Left kidney (tissue), 2 donors: Measurements from ENCODE around the gene NTRK3. TPM values are rescaled to one million over a fixed set of nuclear protein-coding genes. Genes with fewer than 3 reads are reported as not detected.

ENCODE experiments used
- DNase-seq: peaks from one replicate; pipeline ENCODE4 v3.0.0-alpha.2; 2013
- polyA plus RNA-seq: library from polyadenylated mRNA; unstranded; fragments of 120-200 nt; gene quantifications from one replicate; pipeline ENCODE4 v1.2.1, GENCODE V29; 2013; ENCODE audit not compliant: insufficient read length

NTRK3 gene
- polyA plus RNA-seq, 1 donor: 13.7 TPM

DNA sequence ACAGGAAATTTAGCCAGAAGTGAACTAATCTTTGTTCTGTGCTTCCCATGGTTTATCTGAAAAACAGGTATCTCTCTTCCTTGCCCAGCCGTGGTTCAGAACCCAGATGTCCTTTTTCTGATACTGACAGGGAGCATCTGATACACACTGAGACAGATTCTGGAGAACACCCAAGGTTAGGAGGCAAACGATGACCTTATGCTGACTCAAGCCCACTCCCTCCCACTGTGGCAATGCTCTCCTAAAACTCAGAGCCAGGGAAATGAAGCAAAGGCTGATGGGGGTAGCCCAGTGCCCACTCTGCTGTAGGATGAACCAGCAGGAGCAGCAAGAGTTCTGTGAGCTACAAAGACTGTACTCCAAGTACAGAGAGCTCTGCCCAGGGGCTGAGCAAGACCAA lies 225.1 kb downstream of the NTRK3 start:
- no peak for DNase-seq

DNA sequence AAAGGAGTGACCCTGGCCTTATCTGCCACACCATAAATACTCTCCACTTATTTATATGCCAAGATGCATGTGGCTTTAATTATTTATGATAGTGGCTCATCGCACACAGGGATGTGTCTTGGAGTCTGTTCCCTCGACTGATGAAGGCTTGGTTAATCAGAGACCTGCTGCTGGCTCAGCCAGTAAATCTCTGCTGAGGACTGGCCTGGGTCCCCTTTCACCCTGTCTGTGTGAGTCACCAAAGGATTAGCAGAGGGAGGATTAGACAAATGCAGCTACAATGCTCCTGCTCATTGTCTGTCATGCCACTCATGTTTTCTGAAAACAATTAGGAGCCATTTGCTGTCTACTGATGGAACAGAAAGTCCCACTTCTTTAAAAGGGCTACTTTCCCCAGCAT lies 226.8 kb downstream of the NTRK3 start:
- no peak for DNase-seq

DNA sequence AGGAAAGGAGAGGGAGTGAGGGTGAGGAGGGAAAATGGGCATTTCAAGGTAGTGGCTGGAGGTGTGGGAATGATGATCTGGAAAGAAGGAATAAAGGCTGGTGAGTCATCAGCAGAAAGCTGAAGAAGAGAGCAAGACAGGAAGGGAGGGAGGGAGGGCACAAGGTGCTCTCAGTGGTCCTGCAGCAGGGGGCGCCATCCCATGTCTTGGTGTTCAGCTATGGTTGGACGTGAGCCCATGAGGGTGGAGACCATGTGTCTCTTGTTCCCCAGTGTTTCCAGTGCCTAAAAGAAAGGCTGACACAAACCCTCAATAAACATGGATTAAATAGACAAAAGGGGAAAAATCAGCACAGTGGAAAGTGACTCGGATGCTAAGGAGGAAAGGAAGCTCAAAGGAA lies 228.5 kb downstream of the NTRK3 start:
- DNase-seq: no peak

DNA sequence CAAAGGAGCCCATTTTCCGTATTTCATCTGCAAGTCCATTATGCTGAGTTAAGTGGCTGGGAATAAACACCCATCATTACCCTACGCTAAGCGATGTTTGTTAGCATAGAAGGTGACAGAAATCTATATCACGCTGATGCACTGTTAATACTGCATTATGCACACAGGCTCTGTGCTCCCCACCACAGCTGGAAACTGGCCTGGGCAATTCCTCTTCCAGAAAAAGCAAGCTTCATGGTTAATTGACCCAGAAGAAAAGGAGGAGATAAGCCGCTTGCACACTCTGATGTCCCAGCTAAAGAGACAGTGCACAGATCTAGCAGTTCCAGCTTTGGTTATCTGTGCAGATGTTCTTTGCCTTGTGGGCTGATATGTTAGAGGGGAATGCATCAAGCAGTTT lies 232.6 kb downstream of the NTRK3 start:
- no peak for DNase-seq

DNA sequence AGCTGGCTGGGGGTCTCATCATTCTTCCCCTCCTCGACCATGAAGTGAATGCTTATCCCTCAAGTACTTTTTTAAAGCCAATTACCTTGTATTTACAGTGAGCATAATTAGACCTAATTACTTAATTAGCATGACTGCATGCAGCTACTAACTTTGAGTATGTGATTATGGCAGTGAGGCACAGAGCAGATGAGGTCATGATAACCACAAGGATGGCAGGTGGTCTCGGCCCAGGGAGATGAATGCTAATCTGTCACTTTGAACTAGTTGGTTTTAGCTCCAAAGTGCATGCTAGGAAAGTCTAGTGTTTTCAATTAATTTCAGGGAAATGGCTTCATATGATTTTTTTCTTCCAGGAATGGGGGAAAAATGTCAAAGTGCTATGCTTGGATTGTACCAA lies 233.8 kb downstream of the NTRK3 start:
- DNase-seq: no peak

DNA sequence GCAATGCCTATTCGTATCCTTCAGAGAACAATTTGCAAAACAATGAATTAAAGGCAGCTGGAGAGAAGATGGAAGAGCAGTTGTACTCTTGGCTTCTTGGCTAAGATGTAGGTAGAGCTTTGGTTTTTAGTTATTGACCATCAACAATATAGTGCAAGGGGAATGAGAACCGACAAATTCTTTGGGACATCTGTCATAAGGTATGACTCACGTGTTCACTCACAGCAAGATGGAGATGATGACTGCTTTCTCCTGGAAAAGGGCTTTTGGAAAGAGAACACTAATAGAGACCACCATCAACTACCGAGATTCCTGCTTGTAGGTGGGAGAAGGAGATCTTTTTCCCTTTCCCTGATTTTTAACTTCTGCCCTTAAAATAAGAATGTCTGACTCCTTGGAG lies 234.9 kb downstream of the NTRK3 start:
- no peak for DNase-seq

DNA sequence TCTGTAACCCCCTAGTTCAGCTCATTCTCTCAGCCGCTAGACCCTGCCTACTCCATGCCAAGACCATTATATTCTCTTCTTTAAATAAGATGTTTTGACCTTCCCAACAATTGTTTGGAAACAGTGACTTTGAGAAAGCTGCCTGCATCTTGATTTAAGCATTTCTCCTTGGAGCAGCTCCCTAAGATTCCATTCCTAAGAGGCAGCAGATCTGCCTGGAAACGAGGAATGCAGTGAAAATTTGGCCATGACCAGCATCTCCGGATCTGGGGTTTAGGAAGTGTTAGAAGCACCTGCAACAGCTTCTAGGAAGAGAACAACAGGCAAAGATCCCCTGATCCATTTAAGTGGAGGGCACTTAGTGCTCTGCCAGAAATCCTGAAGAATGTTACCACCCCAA lies 235.7 kb downstream of the NTRK3 start:
- no peak for DNase-seq

DNA sequence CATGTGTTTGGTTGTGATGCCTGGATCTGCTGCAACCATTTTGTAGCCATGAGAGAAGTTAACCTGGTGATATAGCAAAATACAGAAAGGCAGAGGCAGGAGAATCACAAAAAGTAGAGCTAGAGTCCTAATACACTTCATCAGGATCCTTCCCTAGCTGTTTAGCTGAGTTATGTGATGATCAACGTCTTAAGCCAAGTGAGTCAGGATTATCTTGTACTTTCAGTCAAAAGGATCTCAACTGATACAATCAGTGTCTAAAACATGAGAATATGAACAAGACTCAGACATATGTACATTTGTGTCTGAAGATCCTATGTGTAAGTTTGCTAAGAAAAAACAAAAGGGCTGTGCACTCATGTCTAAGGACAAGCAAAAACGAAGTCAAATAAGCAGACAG lies 236.9 kb downstream of the NTRK3 start:
- DNase-seq: no peak

DNA sequence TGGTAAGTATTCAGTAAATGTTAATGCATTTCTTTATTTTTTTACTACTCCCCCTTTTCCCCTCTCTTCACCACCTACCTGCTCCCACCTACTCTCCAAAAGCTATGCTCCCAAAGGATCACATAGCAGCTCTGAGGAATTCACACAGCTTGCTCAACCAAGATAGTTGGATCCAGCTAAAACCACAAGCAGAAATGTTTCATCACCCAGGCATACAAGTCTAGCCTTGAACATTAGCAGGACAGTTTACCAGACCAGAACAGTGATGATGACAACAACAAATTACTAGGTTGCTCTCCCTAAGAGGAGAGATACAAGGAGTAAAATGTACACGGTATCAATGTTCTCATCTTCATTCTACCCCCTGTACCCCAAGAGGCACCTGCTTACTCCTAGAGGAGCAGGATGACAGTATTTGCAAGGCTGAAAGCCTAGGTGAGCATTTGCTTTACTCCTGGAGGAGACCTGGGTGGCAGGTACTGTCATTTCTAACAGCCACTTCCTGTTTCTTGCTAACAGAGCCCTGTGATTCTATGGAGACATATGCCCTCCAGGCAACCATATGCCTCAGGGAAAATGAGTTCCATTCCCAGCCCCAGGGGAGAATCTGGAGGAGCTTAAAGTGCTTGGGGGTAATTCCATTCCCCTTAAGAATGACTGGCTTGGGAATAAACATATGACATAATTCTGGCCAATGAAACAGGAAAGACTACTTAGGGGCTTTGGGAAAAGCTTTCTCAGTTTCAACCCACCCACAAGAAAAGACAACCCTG lies 237.5 kb downstream of the NTRK3 start:
- DNase-seq: no peak

DNA sequence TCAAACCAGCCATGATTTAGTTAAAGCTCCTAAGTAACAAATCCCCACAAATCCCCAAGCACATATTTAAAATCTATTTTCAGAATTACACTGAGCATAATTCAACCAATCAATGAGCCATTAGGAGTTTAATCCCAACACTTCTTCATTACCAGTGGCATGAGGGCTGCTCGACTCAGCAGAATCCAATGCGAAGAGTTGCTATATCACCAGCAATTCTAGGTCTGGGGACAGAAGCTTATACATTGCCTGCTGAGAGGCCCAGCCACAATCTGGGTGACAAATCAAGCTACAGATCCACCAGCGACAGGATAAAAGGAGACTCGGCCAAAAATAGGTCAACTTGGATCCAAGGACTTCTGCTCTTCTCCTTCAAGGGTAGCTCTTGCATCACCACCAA lies 238.8 kb downstream of the NTRK3 start:
- DNase-seq: no peak

DNA sequence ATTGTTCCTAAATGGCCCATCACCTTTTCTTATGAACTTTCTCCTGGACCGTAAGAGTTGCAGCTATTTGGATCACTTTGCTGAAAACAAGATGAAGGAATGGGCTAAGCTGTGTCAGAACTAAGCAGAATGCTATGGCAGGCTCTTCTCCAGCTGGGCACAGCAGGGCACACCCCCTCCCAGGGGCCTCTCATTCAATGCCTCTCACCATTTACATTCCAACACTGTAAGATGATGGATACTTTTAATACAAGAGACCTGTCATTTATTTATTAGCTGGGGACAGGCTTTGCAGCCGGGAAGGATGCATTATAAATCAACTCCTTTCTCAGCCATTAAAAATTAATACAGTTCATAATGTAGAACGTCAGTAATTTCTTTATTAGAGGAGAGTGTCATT lies 240.1 kb downstream of the NTRK3 start:
- no peak for DNase-seq

DNA sequence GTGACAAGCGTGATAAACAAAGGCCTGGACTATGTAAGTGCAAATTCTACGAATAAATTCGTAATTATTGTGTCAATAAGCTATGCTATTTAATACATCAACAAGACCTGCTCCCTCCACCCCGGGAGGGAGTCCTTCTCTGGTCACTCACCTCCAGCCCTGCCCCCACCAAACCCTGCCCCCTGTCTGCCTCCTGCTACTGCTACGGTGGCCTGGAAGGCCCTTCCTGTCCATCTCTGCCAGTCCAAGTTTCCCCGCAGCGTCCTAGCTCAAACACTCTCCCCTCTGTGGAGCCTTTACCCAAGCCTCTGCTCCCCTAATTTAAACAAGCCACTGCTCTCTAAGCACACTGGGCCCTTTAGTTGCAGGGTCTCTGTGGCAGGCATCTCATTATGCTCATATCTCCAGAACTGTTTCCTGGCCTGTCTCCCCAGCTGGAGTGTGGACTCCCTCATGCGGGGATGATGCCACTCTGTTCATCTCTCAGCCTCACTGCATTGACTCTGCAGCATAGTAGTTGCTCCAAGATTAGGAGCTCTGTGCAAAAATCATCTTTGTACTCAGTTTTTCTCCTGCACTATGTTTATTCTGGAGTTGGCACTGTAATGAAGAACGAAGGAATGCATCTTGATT lies 241.2 kb downstream of the NTRK3 start:
- no peak for DNase-seq

DNA sequence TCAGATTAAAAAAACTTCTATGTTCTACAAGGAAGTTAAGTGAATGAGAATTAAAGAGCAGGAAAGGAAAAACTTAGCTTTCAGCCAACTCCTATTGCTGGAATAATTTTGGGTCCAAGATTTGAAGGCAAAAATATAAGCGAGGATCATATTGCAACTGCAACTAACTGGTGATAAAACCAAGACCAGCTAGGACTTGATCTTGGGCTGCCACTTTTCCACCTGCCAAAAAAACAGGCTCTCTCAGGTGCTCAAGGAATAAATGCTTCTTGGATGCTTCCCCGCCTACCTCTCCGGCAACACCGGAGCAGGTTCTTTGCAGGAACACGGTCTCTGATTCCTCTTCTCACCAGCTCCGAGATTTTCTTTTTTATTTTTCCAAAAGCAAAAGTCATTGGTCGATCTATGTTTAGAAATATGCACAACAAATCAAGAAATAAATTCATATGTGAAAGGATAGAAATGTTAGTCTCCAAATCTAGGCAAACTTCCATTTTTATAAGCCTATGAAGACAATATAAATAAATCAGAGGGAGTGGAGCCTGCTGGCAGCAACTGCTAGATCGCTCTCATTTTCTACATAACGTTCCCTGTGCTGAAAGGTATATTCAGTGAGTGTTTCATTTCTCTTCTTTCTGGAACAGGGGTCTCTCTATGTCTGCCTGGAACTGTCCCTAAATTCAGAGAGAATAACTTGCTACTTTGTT lies 241.9 kb downstream of the NTRK3 start:
- DNase-seq: no peak

DNA sequence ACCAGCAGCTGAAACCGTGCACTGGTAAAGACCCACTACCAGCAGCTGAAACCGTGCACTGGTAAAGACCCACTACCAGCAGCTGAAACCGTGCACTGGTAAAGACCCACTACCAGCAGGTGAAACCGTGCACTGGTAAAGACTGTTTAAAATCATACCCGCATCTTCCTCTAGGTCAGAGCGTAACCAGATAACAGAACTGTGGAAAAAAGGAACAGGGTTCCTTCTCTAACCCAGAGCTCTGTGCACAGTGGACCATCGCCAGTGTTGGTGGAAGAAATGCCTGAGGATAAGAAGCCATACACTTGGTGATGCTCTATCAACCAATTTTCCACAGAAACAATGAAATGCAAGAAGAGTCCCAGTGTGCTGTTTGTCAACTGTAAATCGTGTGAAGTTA lies 243.4 kb downstream of the NTRK3 start:
- DNase-seq: no peak

DNA sequence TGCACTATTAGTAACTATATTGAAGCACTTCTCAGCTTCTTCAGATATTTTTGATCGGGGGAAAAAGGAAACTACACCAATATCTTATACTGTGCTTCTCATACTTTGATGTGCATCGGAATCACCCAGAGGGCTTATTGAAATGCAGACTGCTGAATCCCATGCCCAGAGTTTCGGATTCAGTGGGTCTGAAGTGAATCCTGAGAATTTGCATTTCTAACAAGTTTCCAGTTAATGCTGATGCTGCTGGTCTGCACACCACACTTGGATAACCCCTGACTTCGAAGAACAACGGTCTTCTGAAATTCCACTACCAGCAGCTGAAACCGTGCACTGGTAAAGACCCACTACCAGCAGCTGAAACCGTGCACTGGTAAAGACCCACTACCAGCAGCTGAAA lies 243.9 kb downstream of the NTRK3 start:
- no peak for DNase-seq

DNA sequence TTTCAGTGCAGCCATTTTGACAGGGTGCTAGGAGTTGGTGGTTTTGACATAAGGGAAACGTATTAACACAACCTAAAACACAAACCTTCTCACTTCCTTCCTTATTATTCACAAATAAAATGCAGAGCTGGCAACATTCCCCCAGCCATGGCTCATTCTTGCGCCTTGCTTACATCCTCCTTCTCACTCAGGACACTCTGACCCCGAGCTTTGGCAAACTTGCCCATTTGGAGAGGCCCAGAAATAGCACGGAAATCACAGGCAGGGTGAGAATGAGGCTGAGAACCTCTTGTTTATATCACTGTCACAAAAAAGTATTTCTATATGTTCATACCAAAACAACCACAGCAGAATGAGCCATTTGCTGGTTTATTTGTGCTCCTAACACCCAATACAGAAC lies 244.3 kb downstream of the NTRK3 start:
- DNase-seq: no peak

DNA sequence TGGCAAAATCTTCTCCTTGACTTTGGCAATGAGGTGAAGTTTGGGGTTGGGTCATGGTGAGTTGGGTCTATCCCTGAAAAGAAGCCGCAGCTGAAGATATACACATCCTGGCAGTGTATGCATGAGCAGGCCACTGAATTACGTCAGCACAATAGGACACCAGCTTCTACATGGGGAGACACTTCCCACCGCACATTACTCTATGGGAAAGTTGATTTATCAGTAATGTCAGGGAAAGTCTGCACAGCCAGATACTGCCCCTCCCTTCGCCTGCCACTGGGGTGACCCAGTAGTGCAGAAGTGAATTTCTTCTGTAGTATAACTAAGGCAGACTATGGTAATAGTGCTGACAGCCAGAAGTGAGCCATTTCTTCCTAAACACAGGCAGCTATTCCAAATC lies 245.0 kb downstream of the NTRK3 start:
- no peak for DNase-seq

DNA sequence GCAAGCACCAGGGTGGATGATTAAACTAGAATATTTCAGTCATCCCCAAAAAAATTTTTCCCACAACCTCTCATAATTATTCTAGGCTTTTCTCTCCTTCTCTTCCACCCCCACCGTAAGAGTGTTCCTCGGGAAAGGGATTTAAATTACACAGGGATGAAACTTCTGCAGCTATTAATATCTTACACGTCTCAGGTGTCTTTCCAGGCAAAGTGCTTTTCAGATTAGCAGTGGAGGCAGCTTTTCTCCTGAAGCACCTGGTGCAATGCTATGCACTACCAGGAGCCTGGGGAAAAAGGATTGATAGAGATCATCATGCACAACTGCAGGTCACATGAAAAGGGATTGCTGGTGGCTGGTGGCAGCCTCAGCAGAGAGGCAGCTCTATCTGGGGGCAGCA lies 250.4 kb downstream of the NTRK3 start:
- no peak for DNase-seq

DNA sequence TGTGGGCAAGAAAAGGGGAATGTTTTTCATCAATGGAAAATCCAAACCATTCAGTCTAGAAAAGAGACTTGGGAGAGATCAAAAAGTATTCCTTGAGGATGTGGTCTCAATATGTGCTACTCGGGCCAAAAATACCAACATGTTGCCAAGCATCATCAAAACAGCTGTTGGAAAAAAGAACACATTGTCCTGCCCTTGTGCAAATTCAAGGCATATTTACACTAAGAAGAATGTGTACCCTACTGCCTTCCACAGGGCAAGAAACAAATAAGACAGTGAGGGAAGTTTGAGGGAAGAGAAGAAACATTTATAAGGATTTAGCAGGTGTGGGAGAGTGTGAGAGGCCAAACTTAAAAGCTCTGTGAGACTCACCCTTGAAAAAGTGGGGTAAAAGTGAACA lies 252.1 kb downstream of the NTRK3 start:
- no peak for DNase-seq

DNA sequence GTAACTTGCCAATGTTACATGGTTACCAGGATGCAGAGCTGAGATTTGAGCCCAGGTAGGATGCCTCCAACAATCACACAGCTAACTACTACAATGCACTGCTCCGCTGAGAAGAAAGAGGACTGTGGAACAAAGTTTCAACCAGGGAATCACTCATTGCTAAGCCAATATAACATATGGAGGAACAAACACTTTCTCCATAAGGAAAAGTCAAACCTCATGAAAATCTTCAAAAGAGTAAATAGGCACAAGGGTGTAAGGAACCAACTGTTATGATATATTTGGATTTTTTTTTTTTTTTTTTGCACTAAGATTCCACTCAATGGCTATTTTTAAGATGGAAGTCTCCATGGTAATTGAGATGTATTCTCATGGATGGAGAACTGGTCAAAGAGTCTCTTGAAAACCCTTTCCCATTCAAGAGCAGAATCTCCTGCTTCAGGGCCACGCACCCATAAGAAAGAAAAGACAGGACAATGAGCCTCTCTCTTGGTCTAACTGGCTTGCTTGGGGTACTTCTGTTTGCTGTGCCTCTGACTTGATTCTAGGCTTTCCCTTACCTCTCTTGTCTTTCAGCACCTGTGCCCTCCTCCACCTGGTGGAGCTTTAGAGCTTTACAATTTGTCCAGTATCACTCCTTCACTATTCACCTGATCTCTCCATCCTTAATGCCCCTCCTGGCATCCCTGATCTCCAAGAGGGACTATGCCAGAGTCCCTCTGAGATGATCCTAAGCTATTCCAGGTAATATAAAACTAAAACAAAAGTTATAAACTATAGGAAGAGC lies 252.8 kb downstream of the NTRK3 start:
- DNase-seq: no peak

DNA sequence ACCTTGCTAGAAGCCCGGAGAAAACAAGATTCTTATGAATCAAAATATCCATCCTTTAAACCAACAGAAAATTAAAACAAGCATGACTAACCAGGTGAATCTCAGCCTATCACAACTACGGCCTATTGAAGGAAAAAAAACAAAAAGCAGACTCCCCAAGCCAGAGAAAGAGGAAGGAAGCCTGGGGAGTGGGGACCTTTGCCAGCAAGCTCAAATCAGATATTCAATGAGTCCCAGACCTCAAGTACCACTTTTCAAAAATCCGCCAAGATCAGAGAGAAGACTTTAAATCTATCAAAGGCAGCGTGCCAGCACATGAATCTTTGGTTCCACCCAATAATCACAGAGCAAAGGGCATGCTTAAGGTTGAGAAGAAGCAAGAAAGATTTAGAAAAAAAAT lies 253.8 kb downstream of the NTRK3 start:
- DNase-seq: no peak

DNA sequence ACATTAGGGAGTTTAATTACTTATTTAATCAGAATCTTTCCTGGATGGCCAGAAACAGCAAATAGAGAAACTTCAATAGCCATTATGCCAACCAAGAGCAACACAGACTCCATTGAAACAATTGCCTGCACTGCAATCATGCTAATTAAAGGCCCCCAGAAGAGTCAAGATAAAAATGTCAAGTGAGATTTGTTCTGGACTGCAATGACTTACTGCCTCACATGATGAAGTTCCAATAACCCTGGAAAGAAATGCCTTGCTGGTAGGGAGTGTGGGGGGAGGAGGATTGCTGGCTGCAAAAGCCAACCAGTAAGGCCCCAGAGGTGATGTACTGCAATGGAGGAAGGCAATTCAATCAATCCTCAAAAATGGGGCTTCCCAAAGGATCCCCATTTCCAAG lies 257.9 kb downstream of the NTRK3 start:
- no peak for DNase-seq

DNA sequence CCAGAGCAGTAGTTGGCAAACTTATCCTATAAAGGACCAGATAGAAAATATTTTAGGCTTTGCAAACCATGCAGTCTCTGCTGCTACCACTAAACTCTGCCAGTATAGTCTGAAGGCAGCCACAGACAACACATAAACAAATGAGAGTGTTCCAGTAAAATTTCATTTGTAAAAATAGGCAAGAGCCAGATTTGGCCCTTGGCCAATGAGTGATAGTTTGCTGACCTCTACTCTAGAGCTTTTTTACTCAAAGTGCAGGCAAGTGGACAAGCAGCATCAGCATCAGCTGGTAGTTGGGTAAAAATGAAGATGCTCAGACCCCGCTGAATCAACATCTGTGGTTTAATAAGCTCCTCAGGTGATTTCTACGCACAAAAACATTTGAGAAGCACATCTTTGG lies 269.8 kb downstream of the NTRK3 start:
- DNase-seq: no peak
